A549 (cell line): ENCODE measurements around the gene PYGB.

Experiments used
- CHD2 ChIP-seq: fragments of 150-350 bp; IDR thresholded peaks from 2 replicates; pipeline ENCODE4 v1.6.1; 2014; ENCODE audit warnings: low read length; ENCODE audit not compliant: partially characterized antibody
- CTCF ChIP-seq: fragments of >200 bp; sonication (Bioruptor Twin); formaldehyde crosslinking; IDR thresholded peaks from 3 replicates; pipeline ENCODE4 v1.5.1; 2016
- ELK1 ChIP-seq: fragments of 150-350 bp; IDR thresholded peaks from 2 replicates; pipeline ENCODE4 v1.6.1; 2014; ENCODE audit warnings: low read depth, mild to moderate bottlenecking, low read length
- EP300 ChIP-seq, 2 experiments: fragments of >200 bp; sonication (Bioruptor Twin); formaldehyde crosslinking; IDR thresholded peaks; 2 replicates in 1 of 2; 3 replicates in 1 of 2; pipeline ENCODE4 v1.6.1; 2016 to 2017
- HDAC2 ChIP-seq: fragments of 200-600 bp; sonication (generic); IDR thresholded peaks from 2 replicates; pipeline ENCODE4 v1.6.1; 2016
- POLR2A ChIP-seq: IDR thresholded peaks from 2 replicates; pipeline ENCODE4 v1.6.1; 2012; ENCODE audit warnings: mild to moderate bottlenecking, low read length
- POLR2AphosphoS2 ChIP-seq: conservative IDR thresholded peaks from 2 replicates; pipeline ENCODE4 v1.6.1; 2012; ENCODE audit warnings: low read length, improper control_type of control experiment, inconsistent platforms
- SMC3 ChIP-seq: fragments of >200 bp; sonication (Bioruptor Twin); formaldehyde crosslinking; IDR thresholded peaks from 3 replicates; pipeline ENCODE4 v1.6.1; 2018; ENCODE audit warnings: inconsistent platforms

- TF ChIP-seq HDAC2: no peak
- no peak for TF ChIP-seq CTCF
- TF ChIP-seq CHD2: no peak
- no peak for TF ChIP-seq POLR2AphosphoS2
- no peak for TF ChIP-seq POLR2A
- no peak for TF ChIP-seq SMC3
- no peak for TF ChIP-seq ELK1
- no peak for TF ChIP-seq EP300 (IDR thresholded peaks at IDR 0.05)
Measured at GRCh38 chr20:25242231-25242630, 5.7 kb upstream of the PYGB start.
